IMR-90 (cell line): ENCODE results near the gene DHRSX. TPM values are rescaled to one million over a fixed set of nuclear protein-coding genes. Genes with fewer than 3 reads are reported as not detected.

Source experiments
- ATAC-seq: fragments of 200-7000 bp; cut with Tn5 transposase; 2 replicates; pipeline ENCODE4 v1.9.1; 2020; ENCODE audit warnings: low read depth, mild to moderate bottlenecking, moderate library complexity
- BruUV-seq: library from RNA; stranded (reverse); fragments of 400-500 nt; replicated peaks from 2 replicates; lab custom pipeline; 2021; lab: Mats Ljungman, UMichigan
- CTCF ChIA-PET: fragments of 300-600 bp; formaldehyde crosslinking; extraction: SDS; loops from one replicate; lab custom pipeline; 2021; ENCODE audit warnings: antibody characterized with exemption; lab: Yijun Ruan, JAX
- POLR2A ChIA-PET: fragments of 300-600 bp; sonication (Branson Sonifier 250); formaldehyde crosslinking; loops from one replicate; lab custom pipeline; 2022; ENCODE audit warnings: antibody characterized with exemption; ENCODE audit not compliant: unreplicated experiment; lab: Charles Lee
- DNase-seq: peaks from one replicate; pipeline ENCODE4 v3.0.0; 2013
- H2AFZ ChIP-seq: replicated peaks from 2 replicates; pipeline ENCODE3; 2013; ENCODE audit warnings: low read length, mild to moderate bottlenecking; ENCODE audit not compliant: poor library complexity
- H2AK5ac ChIP-seq: 2 replicates; pipeline ENCODE4 v1.6.1; 2013; ENCODE audit warnings: low read depth, low read length, inconsistent platforms
- H2AK9ac ChIP-seq: replicated peaks from 2 replicates; pipeline ENCODE3; 2013; ENCODE audit warnings: mild to moderate bottlenecking, low read depth, low read length, moderate library complexity; ENCODE audit not compliant: poor library complexity
- H2BK120ac ChIP-seq: 2 replicates; pipeline ENCODE4 v1.6.1; 2013; ENCODE audit warnings: low read depth, low read length, inconsistent platforms
- H2BK15ac ChIP-seq: 3 replicates; pipeline ENCODE4 v1.6.1; 2013; ENCODE audit warnings: low read depth, low read length, inconsistent platforms
- H2BK20ac ChIP-seq: 2 replicates; pipeline ENCODE4 v1.6.1; 2013; ENCODE audit warnings: low read depth, mild to moderate bottlenecking, inconsistent platforms, low read length, moderate library complexity
- H2BK5ac ChIP-seq: 2 replicates; pipeline ENCODE4 v1.6.1; 2013; ENCODE audit warnings: mild to moderate bottlenecking, low read depth, low read length, inconsistent platforms; ENCODE audit not compliant: poor library complexity, severe bottlenecking
- H3K14ac ChIP-seq: replicated peaks from 2 replicates; pipeline ENCODE4 v1.6.1; 2013; ENCODE audit warnings: low read depth, low read length, inconsistent platforms
- H3K18ac ChIP-seq: 2 replicates; pipeline ENCODE4 v1.6.1; 2013; ENCODE audit warnings: low read depth, low read length, control low read depth
- H3K23ac ChIP-seq: 2 replicates; pipeline ENCODE4 v1.6.1; 2013; ENCODE audit warnings: low read depth, low read length, inconsistent platforms
- H3K27ac ChIP-seq: 2 replicates; pipeline ENCODE4 v1.5.1; 2013; ENCODE audit warnings: mild to moderate bottlenecking, control low read depth, low read length; ENCODE audit not compliant: insufficient read depth
- H3K27me3 ChIP-seq: 2 replicates; pipeline ENCODE4 v1.6.1; 2013; ENCODE audit warnings: low read length; ENCODE audit not compliant: control insufficient read depth, insufficient read depth
- H3K36me3 ChIP-seq: 2 replicates; pipeline ENCODE4 v1.6.1; 2013; ENCODE audit warnings: low read length, mixed read lengths; ENCODE audit not compliant: control insufficient read depth, insufficient read depth
- H3K4ac ChIP-seq: 2 replicates; pipeline ENCODE4 v1.6.1; 2013; ENCODE audit warnings: low read depth, low read length, inconsistent platforms
- H3K4me1 ChIP-seq: 2 replicates; pipeline ENCODE4 v1.6.1; 2013; ENCODE audit warnings: low read length, mixed read lengths; ENCODE audit not compliant: control insufficient read depth, insufficient read depth
- H3K4me2 ChIP-seq: 2 replicates; pipeline ENCODE4 v1.6.1; 2013; ENCODE audit warnings: low read depth, mild to moderate bottlenecking, control low read depth, low read length, moderate library complexity
- H3K4me3 ChIP-seq: 2 replicates; pipeline ENCODE4 v1.5.1; 2013; ENCODE audit warnings: low read depth, mild to moderate bottlenecking, control low read depth, low read length, moderate library complexity; ENCODE audit not compliant: insufficient read depth
- H3K56ac ChIP-seq: 2 replicates; pipeline ENCODE4 v1.6.1; 2013; ENCODE audit warnings: low read length, inconsistent platforms; ENCODE audit not compliant: insufficient read depth; ENCODE audit errors: extremely low read depth
- H3K79me1 ChIP-seq, 2 experiments: 2 replicates each; pipeline ENCODE4 v1.6.1; 2013; ENCODE audit warnings: low read length in 2 of 2, inconsistent platforms in 1 of 2, low read depth in 1 of 2
- H3K9ac ChIP-seq: 2 replicates; pipeline ENCODE4 v1.6.1; 2013; ENCODE audit warnings: low read depth, low read length, control low read depth
- H3K9me1 ChIP-seq: 2 replicates; pipeline ENCODE4 v1.6.1; 2013; ENCODE audit warnings: low read length, inconsistent platforms; ENCODE audit not compliant: insufficient read depth
- H3K9me3 ChIP-seq: 2 replicates; pipeline ENCODE4 v1.6.1; 2013; ENCODE audit warnings: low read length; ENCODE audit not compliant: control insufficient read depth, insufficient read depth
- H4K20me1 ChIP-seq: 2 replicates; pipeline ENCODE4 v1.6.1; 2013; ENCODE audit warnings: low read length, inconsistent platforms; ENCODE audit not compliant: insufficient read depth
- H4K5ac ChIP-seq: 2 replicates; pipeline ENCODE4 v1.6.1; 2013; ENCODE audit warnings: mild to moderate bottlenecking, low read depth, low read length, control low read depth
- H4K8ac ChIP-seq, 2 experiments: 2 replicates each; pipeline ENCODE4 v1.6.1; 2013; ENCODE audit warnings: low read depth in 2 of 2, low read length in 2 of 2, control low read depth in 1 of 2, inconsistent platforms in 1 of 2
- H4K91ac ChIP-seq: 2 replicates; pipeline ENCODE4 v1.6.1; 2013; ENCODE audit warnings: low read depth, low read length, inconsistent platforms; ENCODE audit not compliant: insufficient read depth
- BHLHE40 ChIP-seq: fragments of 150-350 bp; IDR thresholded peaks from 2 replicates; pipeline ENCODE4 v1.6.1; 2016; ENCODE audit warnings: mild to moderate bottlenecking, low read depth, low read length
- CHD1 ChIP-seq: IDR thresholded peaks from 2 replicates; pipeline ENCODE4 v1.6.1; 2012; ENCODE audit warnings: low read depth, low read length, improper control_type of control experiment
- FOS ChIP-seq: fragments of 150-350 bp; IDR thresholded peaks from 2 replicates; pipeline ENCODE4 v1.6.1; 2016; ENCODE audit warnings: low read depth, low read length
- MAFK ChIP-seq: IDR thresholded peaks from 2 replicates; pipeline ENCODE4 v1.6.1; 2012; ENCODE audit warnings: low read depth, low read length, improper control_type of control experiment
- MAZ ChIP-seq: IDR thresholded peaks from 2 replicates; pipeline ENCODE4 v1.6.1; 2012; ENCODE audit warnings: low read depth, mild to moderate bottlenecking, low read length, improper control_type of control experiment, moderate library complexity, borderline replicate concordance
- POLR2A ChIP-seq: IDR thresholded peaks from 2 replicates; pipeline ENCODE4 v1.6.1; 2012; ENCODE audit warnings: mild to moderate bottlenecking, low read depth, low read length
- RCOR1 ChIP-seq: IDR thresholded peaks from 2 replicates; pipeline ENCODE4 v1.6.1; 2012; ENCODE audit warnings: mild to moderate bottlenecking, low read length, improper control_type of control experiment; ENCODE audit not compliant: insufficient replicate concordance
- SMC3 ChIP-seq: fragments of 150-350 bp; IDR thresholded peaks from 2 replicates; pipeline ENCODE4 v1.6.1; 2016; ENCODE audit warnings: low read depth, mild to moderate bottlenecking, antibody characterized with exemption, low read length, moderate library complexity
- WGBS, 2 experiments: methylation state at CpG; one replicate each; pipeline versions ENCODE4 v1.1.5 to v1.1.7; 2013; ENCODE audit warnings: missing lambda C conversion rate in 2 of 2; ENCODE audit not compliant: insufficient read length in 1 of 2; ENCODE audit errors: extremely low coverage in 2 of 2; 5-methylcytosine and 5-hydroxymethylcytosine counted together
- dilution Hi-C: fragments of 300-500 bp; cut with HindIII; formaldehyde crosslinking; loops from one replicate; pipeline ENCODE4 v1.14.3; 2018; ENCODE audit warnings: low sequenced_read_pairs; ENCODE audit not compliant: unreplicated experiment
- in situ Hi-C: fragments of 300-500 bp; cut with MboI; formaldehyde crosslinking; loops from 3 replicates; pipeline ENCODE4 v1.14.3; 2019; ENCODE audit warnings: low sequenced_read_pairs, inconsistent platforms, mixed read lengths
- intact Hi-C: fragments of 100-400 bp; cut with micrococcal nuclease; formaldehyde crosslinking; loops from 2 replicates; pipeline ENCODE4 v1.10.0; 2022
- polyA plus RNA-seq, 3 experiments: library from polyadenylated mRNA; depleted of rRNA; stranded (reverse); fragments of >200 nt; gene quantifications; 2 replicates each; pipeline ENCODE4 v1.2.3, GENCODE V29; 2012; ENCODE audit warnings: low replicate concordance in 1 of 3
- total RNA-seq: library from RNA; depleted of rRNA; stranded (reverse); fragments of >200 nt; gene quantifications from 2 replicates; pipeline ENCODE4 v1.2.3, GENCODE V29; 2012
- TF ChIP-seq, protein P1 (sequence below): fragments of 150-350 bp; IDR thresholded peaks from 2 replicates; pipeline ENCODE4 v1.6.1; 2017; ENCODE audit warnings: mild to moderate bottlenecking, antibody characterized with exemption, low read length, low read depth
- TF ChIP-seq, protein P2 (sequence below): conservative IDR thresholded peaks from 2 replicates; pipeline ENCODE4 v1.5.1; 2012; ENCODE audit warnings: mild to moderate bottlenecking, low read depth, low read length, improper control_type of control experiment

Gene DHRSX
- total and polyA plus RNA-seq, 2 of the 4 experiments (the other 2 are of a cell fraction): 26.2 to 38.0 TPM

DNA sequence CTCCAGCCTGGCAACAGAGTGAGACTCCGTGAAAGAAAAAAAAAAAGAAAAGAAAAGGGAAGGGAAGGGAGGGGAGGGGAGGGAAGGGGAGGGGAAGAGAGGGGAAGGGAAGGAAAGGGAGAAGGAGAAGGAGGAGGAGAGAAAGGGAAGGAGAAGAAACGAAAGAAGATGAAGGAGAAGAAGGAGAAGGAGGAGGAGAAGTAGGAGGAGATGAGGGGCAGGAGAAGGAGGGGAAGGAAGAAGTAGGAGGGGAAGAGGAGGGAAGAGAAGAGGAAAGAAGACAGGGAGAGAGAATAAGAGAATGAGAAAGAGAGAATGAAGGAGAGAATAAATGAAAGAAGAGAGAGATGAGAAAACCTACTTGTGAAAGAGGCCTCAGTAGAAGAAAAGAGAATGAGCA, 170.3 kb downstream of the DHRSX start:
- ATAC-seq: no peak
- WGBS, 2 experiments: 62% methylated on average over 2 of the region's 2 CpGs; no CpG with 5 or more reads in 1 of the 2 experiments
- H2AK9ac ChIP-seq: no peak overlapping the region
- no peak overlapping the region for H2BK20ac ChIP-seq
- H3K9ac ChIP-seq: no peak overlapping the region
- H3K4me3 ChIP-seq: no peak overlapping the region
- no peaks in the 10 kb centered on the region for H3K36me3 ChIP-seq
- H3K56ac ChIP-seq: no peak overlapping the region
- no peaks in the 10 kb centered on the region; the same call in 1 of the 2 replicates for H3K4me1 ChIP-seq
- H2AK5ac ChIP-seq: no peak overlapping the region
- no peak overlapping the region for H3K14ac ChIP-seq
- dilution Hi-C loops (no loop called here), in situ Hi-C loops (no loop called here), intact Hi-C loops (no loop called here)
- H4K8ac ChIP-seq: no peak overlapping the region
- H3K27me3 ChIP-seq: no peaks in the 10 kb centered on the region
- no peaks in the 10 kb centered on the region for H3K9me3 ChIP-seq
- H3K18ac ChIP-seq: no peak overlapping the region
- no peak overlapping the region for H3K4ac ChIP-seq
- H3K79me1 ChIP-seq: peaks cover 0 to 4% of the 10 kb centered on the region in 2 experiments; a peak in 2 of 4 replicates
- CTCF ChIA-PET: no interaction called here
- H4K91ac ChIP-seq: no peak overlapping the region
- no peak overlapping the region for H2BK120ac ChIP-seq
- no TSS peak for BruUV-seq
- H3K4me2 ChIP-seq: no peak overlapping the region
- POLR2A ChIA-PET: no interaction called here
- no peak overlapping the region for H4K5ac ChIP-seq
- H2AFZ ChIP-seq: no peak overlapping the region
- H3K27ac ChIP-seq: no peak overlapping the region
- H3K23ac ChIP-seq: no peak overlapping the region
- TF ChIP-seq BHLHE40 (no peak), MAFK (no peak), SMC3 (no peak), MAZ (no peak), RCOR1 (no peak), CHD1 (no peak), FOS (no peak), POLR2A (no peak)
- TF ChIP-seq, protein P1, sequence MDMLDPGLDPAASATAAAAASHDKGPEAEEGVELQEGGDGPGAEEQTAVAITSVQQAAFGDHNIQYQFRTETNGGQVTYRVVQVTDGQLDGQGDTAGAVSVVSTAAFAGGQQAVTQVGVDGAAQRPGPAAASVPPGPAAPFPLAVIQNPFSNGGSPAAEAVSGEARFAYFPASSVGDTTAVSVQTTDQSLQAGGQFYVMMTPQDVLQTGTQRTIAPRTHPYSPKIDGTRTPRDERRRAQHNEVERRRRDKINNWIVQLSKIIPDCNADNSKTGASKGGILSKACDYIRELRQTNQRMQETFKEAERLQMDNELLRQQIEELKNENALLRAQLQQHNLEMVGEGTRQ: no peak
- TF ChIP-seq, protein P2, sequence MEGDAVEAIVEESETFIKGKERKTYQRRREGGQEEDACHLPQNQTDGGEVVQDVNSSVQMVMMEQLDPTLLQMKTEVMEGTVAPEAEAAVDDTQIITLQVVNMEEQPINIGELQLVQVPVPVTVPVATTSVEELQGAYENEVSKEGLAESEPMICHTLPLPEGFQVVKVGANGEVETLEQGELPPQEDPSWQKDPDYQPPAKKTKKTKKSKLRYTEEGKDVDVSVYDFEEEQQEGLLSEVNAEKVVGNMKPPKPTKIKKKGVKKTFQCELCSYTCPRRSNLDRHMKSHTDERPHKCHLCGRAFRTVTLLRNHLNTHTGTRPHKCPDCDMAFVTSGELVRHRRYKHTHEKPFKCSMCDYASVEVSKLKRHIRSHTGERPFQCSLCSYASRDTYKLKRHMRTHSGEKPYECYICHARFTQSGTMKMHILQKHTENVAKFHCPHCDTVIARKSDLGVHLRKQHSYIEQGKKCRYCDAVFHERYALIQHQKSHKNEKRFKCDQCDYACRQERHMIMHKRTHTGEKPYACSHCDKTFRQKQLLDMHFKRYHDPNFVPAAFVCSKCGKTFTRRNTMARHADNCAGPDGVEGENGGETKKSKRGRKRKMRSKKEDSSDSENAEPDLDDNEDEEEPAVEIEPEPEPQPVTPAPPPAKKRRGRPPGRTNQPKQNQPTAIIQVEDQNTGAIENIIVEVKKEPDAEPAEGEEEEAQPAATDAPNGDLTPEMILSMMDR: no peak
- no peak overlapping the region for H2BK15ac ChIP-seq
- no peak overlapping the region for H2BK5ac ChIP-seq
- H3K9me1 ChIP-seq: no peaks in the 10 kb centered on the region; the same call in 1 of the 2 replicates
- H4K20me1 ChIP-seq: no peaks in the 10 kb centered on the region
- no peak for DNase-seq
